Ishikawa (cell line): ENCODE measurements around the gene ASTN2.

Experiments used
- CEBPB ChIP-seq: IDR thresholded peaks from 2 replicates; pipeline ENCODE4 v1.6.1; 2012
- CREB1 ChIP-seq: IDR thresholded peaks from 2 replicates; pipeline ENCODE4 v1.6.1; 2012; ENCODE audit warnings: low read depth
- EGR1 ChIP-seq: IDR thresholded peaks from 2 replicates; pipeline ENCODE4 v1.6.1; 2012
- EP300 ChIP-seq: IDR thresholded peaks from 2 replicates; pipeline ENCODE4 v1.6.1; 2012; ENCODE audit warnings: borderline replicate concordance
- FOXM1 ChIP-seq: IDR thresholded peaks from 2 replicates; pipeline ENCODE4 v1.6.1; 2012; ENCODE audit warnings: low read depth, borderline replicate concordance
- MAX ChIP-seq: IDR thresholded peaks from 2 replicates; pipeline ENCODE4 v1.6.1; 2012
- NFIC ChIP-seq: IDR thresholded peaks from 2 replicates; pipeline ENCODE4 v1.6.1; 2012
- RAD21 ChIP-seq: IDR thresholded peaks from 2 replicates; pipeline ENCODE4 v1.6.1; 2012; ENCODE audit warnings: low read depth
- REST ChIP-seq: IDR thresholded peaks from 2 replicates; pipeline ENCODE4 v1.6.1; 2012; ENCODE audit warnings: low read depth, mild to moderate bottlenecking
- TAF1 ChIP-seq: IDR thresholded peaks from 2 replicates; pipeline ENCODE4 v1.6.1; 2012; ENCODE audit warnings: low read depth, mild to moderate bottlenecking
- TCF12 ChIP-seq: IDR thresholded peaks from 2 replicates; pipeline ENCODE4 v1.6.1; 2012; ENCODE audit warnings: low read depth
- TEAD4 ChIP-seq: IDR thresholded peaks from 2 replicates; pipeline ENCODE4 v1.6.1; 2012
- YY1 ChIP-seq: IDR thresholded peaks from 2 replicates; pipeline ENCODE4 v1.6.1; 2012; ENCODE audit warnings: low read depth
- ZBTB7A ChIP-seq: IDR thresholded peaks from 2 replicates; pipeline ENCODE4 v1.6.1; 2012; ENCODE audit warnings: low read depth
- TF ChIP-seq, protein P1 (sequence below): IDR thresholded peaks from 2 replicates; pipeline ENCODE4 v1.6.1; 2012

ASTN2 gene

GRCh38 chr9:117413346-117414219 lies 1.3 kb downstream of the ASTN2 start:
- TF ChIP-seq TCF12, result no peak
- no peak for TF ChIP-seq TAF1
- no peak for TF ChIP-seq EP300
- TF ChIP-seq CREB1, result no peak
- TF ChIP-seq, protein P1, sequence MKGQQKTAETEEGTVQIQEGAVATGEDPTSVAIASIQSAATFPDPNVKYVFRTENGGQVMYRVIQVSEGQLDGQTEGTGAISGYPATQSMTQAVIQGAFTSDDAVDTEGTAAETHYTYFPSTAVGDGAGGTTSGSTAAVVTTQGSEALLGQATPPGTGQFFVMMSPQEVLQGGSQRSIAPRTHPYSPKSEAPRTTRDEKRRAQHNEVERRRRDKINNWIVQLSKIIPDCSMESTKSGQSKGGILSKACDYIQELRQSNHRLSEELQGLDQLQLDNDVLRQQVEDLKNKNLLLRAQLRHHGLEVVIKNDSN, result no peak
- no peak for TF ChIP-seq EGR1
- TF ChIP-seq NFIC, result no peak
- no peak for TF ChIP-seq ZBTB7A
- no peak for TF ChIP-seq RAD21
- TF ChIP-seq TEAD4, result no peak
- no peak for TF ChIP-seq YY1
- no peak for TF ChIP-seq FOXM1
- no peak for TF ChIP-seq REST

GRCh38 chr9:117412841-117413240 lies 2.0 kb downstream of the ASTN2 start:
- TF ChIP-seq, protein P1, result no peak
- TF ChIP-seq CREB1 (no peak), ZBTB7A (no peak), TAF1 (no peak), EGR1 (no peak), CEBPB (no peak), RAD21 (no peak), MAX (no peak), REST (no peak), TCF12 (no peak), TEAD4 (no peak), NFIC (no peak), FOXM1 (no peak), YY1 (no peak), EP300 (no peak)

- TF ChIP-seq CEBPB, result no peak
- TF ChIP-seq EP300, result no peak
- TF ChIP-seq RAD21, result no peak
- no peak for TF ChIP-seq MAX
- no peak for TF ChIP-seq ZBTB7A
- TF ChIP-seq TCF12, result no peak
- no peak for TF ChIP-seq TAF1
- TF ChIP-seq NFIC, result no peak
- TF ChIP-seq, protein P1, result no peak
- TF ChIP-seq FOXM1, result no peak
- TF ChIP-seq TEAD4, result no peak
- no peak for TF ChIP-seq REST
Observed at GRCh38 chr9:117412006-117412715, 2.7 kb downstream of the ASTN2 start.
